Endothelial cell of umbilical vein (primary cell): Measurements from ENCODE around the gene LGALS7. TPM values are rescaled to one million over a fixed set of nuclear protein-coding genes. Genes with fewer than 3 reads are reported as not detected.

Experiments used
- BruUV-seq: library from RNA; stranded (reverse); fragments of 400-500 nt; replicated peaks from 2 replicates; lab custom pipeline; 2021; lab: Mats Ljungman, UMichigan
- CTCF ChIA-PET: fragments of 300-600, 350-600 bp; sonication (Branson Sonifier 250); formaldehyde crosslinking; loops from one replicate; lab custom pipeline; 2021; ENCODE audit warnings: antibody characterized with exemption, inconsistent platforms; lab: Charles Lee
- POLR2A ChIA-PET: fragments of 300-600, 350-600 bp; sonication (Branson Sonifier 250); formaldehyde crosslinking; loops from one replicate; lab custom pipeline; 2021; ENCODE audit warnings: antibody characterized with exemption, inconsistent platforms; lab: Charles Lee
- DNase-seq: peaks from one replicate; pipeline ENCODE4 v3.0.0-alpha.2; 2011; ENCODE audit warnings: low read depth, low spot score
- FAIRE-seq: peaks from 2 replicates; lab custom pipeline; 2011; peaks lifted over from hg19 to GRCh38; lab: Jason Lieb, UNC
- H2AFZ ChIP-seq: 2 replicates; pipeline ENCODE4 v1.6.0; 2012; ENCODE audit warnings: low read depth, low read length, control low read depth, inconsistent platforms
- H3K27ac ChIP-seq: 2 replicates; pipeline ENCODE4 v1.5.1; 2011; ENCODE audit warnings: low read depth, mild to moderate bottlenecking, control low read depth, low read length, moderate library complexity; ENCODE audit not compliant: insufficient read depth
- H3K27me3 ChIP-seq, 2 experiments: 2 replicates each; pipeline versions ENCODE4 v1.6.0 to v1.6.1; 2011; ENCODE audit warnings: low read length in 2 of 2, mixed read lengths in 1 of 2; ENCODE audit not compliant: control insufficient read depth in 2 of 2, insufficient read depth in 2 of 2
- H3K36me3 ChIP-seq, 2 experiments: 2 replicates in 1 of 2; 3 replicates in 1 of 2; pipeline ENCODE4 v1.5.1; 2011; ENCODE audit warnings: low read length in 2 of 2, mild to moderate bottlenecking in 1 of 2, moderate library complexity in 1 of 2; ENCODE audit not compliant: control insufficient read depth in 2 of 2, insufficient read depth in 2 of 2; ENCODE audit errors: extremely low read depth in 1 of 2
- H3K4me1 ChIP-seq: 3 replicates; pipeline ENCODE4 v1.5.1; 2011; ENCODE audit warnings: mild to moderate bottlenecking, low read length; ENCODE audit not compliant: control insufficient read depth, insufficient read depth; ENCODE audit errors: extremely low read depth
- H3K4me2 ChIP-seq: 2 replicates; pipeline ENCODE4 v1.6.1; 2011; ENCODE audit warnings: low read length, control low read depth, mixed read lengths; ENCODE audit not compliant: insufficient read depth
- H3K4me3 ChIP-seq, 3 experiments: fragments of 200-600 bp in 1 of 3; sonication (generic), shearing (Covaris generic) in 1 of 3; replicated peaks in 1 of 3; 2 replicates each; pipeline ENCODE4 v1.5.1; 2011 to 2016; ENCODE audit warnings: control low read depth in 3 of 3, low read length in 3 of 3, mild to moderate bottlenecking in 2 of 3, inconsistent platforms in 1 of 3, low read depth in 1 of 3, moderate library complexity in 1 of 3; ENCODE audit not compliant: insufficient read depth in 1 of 3
- H3K79me2 ChIP-seq: 2 replicates; pipeline ENCODE4 v1.6.0; 2012; ENCODE audit warnings: low read length, inconsistent platforms; ENCODE audit not compliant: control insufficient read depth, insufficient read depth
- H3K9ac ChIP-seq: replicated peaks from 2 replicates; pipeline ENCODE3; 2011; ENCODE audit warnings: low read length, control low read depth; ENCODE audit not compliant: insufficient read depth; ENCODE audit errors: extremely low read depth
- H3K9me1 ChIP-seq: replicated peaks from 3 replicates; pipeline ENCODE4 v1.6.0; 2011; ENCODE audit warnings: mild to moderate bottlenecking, low read length; ENCODE audit not compliant: control insufficient read depth, insufficient read depth; ENCODE audit errors: extremely low read depth
- H3K9me3 ChIP-seq: replicated peaks from 2 replicates; pipeline ENCODE4 v1.5.1; 2012; ENCODE audit warnings: low read length, inconsistent platforms; ENCODE audit not compliant: control insufficient read depth, insufficient read depth
- H4K20me1 ChIP-seq: replicated peaks from 2 replicates; pipeline ENCODE3; 2011; ENCODE audit warnings: mild to moderate bottlenecking, low read length; ENCODE audit not compliant: control insufficient read depth, insufficient read depth; ENCODE audit errors: extremely low read depth
- CTCF ChIP-seq, 2 donors: IDR thresholded peaks; 1 replicate in 1 of 2; 2 replicates in 1 of 2; pipeline ENCODE4 v1.5.1; 2011; ENCODE audit warnings: low read length in 2 of 2, mild to moderate bottlenecking in 2 of 2, moderate library complexity in 2 of 2, control low read depth in 1 of 2, inconsistent platforms in 1 of 2, low read depth in 1 of 2; ENCODE audit not compliant: insufficient read depth in 1 of 2; ENCODE audit errors: extremely low read depth in 1 of 2
- EZH2 ChIP-seq: IDR thresholded peaks from 2 replicates; pipeline ENCODE4 v1.6.1; 2012; ENCODE audit warnings: borderline replicate concordance, low read depth, mild to moderate bottlenecking, moderate library complexity, low read length, inconsistent platforms; ENCODE audit not compliant: severe bottlenecking
- FOS ChIP-seq: IDR thresholded peaks from 2 replicates; pipeline ENCODE4 v1.6.1; 2011; ENCODE audit warnings: mild to moderate bottlenecking, low read length, moderate library complexity, borderline replicate concordance; ENCODE audit not compliant: insufficient read depth
- GATA2 ChIP-seq: IDR thresholded peaks from 2 replicates; pipeline ENCODE4 v1.7.0; 2011; ENCODE audit warnings: low read depth, mild to moderate bottlenecking, moderate library complexity, mixed read lengths, low read length; ENCODE audit not compliant: insufficient read length, insufficient read depth
- JUN ChIP-seq: IDR thresholded peaks from 2 replicates; pipeline ENCODE4 v1.6.1; 2011; ENCODE audit warnings: borderline replicate concordance, low read depth; ENCODE audit not compliant: insufficient read length, insufficient read depth
- MAX ChIP-seq: IDR thresholded peaks from 2 replicates; pipeline ENCODE4 v1.6.1; 2011; ENCODE audit not compliant: insufficient read depth, insufficient read length
- MYC ChIP-seq: IDR thresholded peaks from one replicate; pipeline ENCODE4 v1.6.1; 2011; ENCODE audit warnings: mild to moderate bottlenecking, low read depth, low read length
- POLR2A ChIP-seq: IDR thresholded peaks from 2 replicates; pipeline ENCODE4 v1.6.1; 2012; ENCODE audit warnings: low read depth, mild to moderate bottlenecking, control low read depth, low read length
- POLR2AphosphoS5 ChIP-seq: IDR thresholded peaks from 2 replicates; pipeline ENCODE4 v1.6.1; 2012; ENCODE audit warnings: low read depth, mild to moderate bottlenecking, control low read depth, low read length, moderate library complexity; ENCODE audit not compliant: insufficient read depth
- dilution Hi-C: fragments of 300-500 bp; cut with MboI; formaldehyde crosslinking; loops from one replicate; pipeline ENCODE4 v1.15.0; 2019; ENCODE audit warnings: low sequenced_read_pairs; ENCODE audit not compliant: extremely low pct_ligation_motif_present
- intact Hi-C: fragments of 100-400 bp; cut with micrococcal nuclease; formaldehyde crosslinking; loops from one replicate; pipeline ENCODE4 v1.10.0; 2022
- polyA plus RNA-seq, 4 experiments: library from polyadenylated mRNA; depleted of rRNA in 3 of 4; stranded (reverse) in 3 of 4; unstranded in 1 of 4; fragments of >200 nt; gene quantifications; 2 replicates each; pipeline versions ENCODE4 v1.2.1 to v1.2.3, GENCODE V29; 2011 to 2012; ENCODE audit warnings: missing spikeins in 1 of 4
- total RNA-seq: library from RNA; stranded (reverse); gene quantifications from 2 replicates; pipeline ENCODE4 v1.2.3, GENCODE V29; 2021

LGALS7 gene
- total and polyA plus RNA-seq, 2 donors (not counting 3 experiments of a cell fraction or from before 2014, with no cell fraction given), result not detected

GRCh38 chr19:38739440-38740256 lies 33.7 kb downstream of the LGALS7 start:
- Histone ChIP-seq H3K79me2 (no peaks in the 10 kb centered on the region), H3K9me3 (no peaks in the 10 kb centered on the region), H3K4me2 (no peak overlapping the region), H3K36me3 (no peaks in the 10 kb centered on the region), H3K27ac (no peak overlapping the region), H3K9ac (no peak overlapping the region), H3K9me1 (no peaks in the 10 kb centered on the region), H4K20me1 (no peaks in the 10 kb centered on the region), H2AFZ (no peak overlapping the region), H3K4me3 (no peak overlapping the region), H3K4me1 (peaks cover 4% of the 10 kb centered on the region), H3K27me3 (no peaks in the 10 kb centered on the region)
- DNase-seq (peak; percentile 1), FAIRE-seq (no peak)
- ChIA-PET CTCF (no interaction called here), POLR2A (no interaction called here)
- intact Hi-C loops, result loop anchor here (5.0 kb wide), 1 partner anchor 93 kb away; the partner anchor contains the start of gene ECH1
- no peak for TF ChIP-seq CTCF (IDR thresholded peaks at IDR 0.05; ENCODE audit: extremely low read depth in 1 of 2, insufficient read depth in 1 of 2, low read depth in 1 of 2, low read length in 2 of 2)
- no peak for TF ChIP-seq EZH2
- no peak for TF ChIP-seq MYC
- TF ChIP-seq POLR2A, result no peak
- no peak for TF ChIP-seq MAX
- TF ChIP-seq FOS, result no peak
- TF ChIP-seq JUN, result no peak
- no peak for TF ChIP-seq POLR2AphosphoS5
- no peak for TF ChIP-seq GATA2
- BruUV-seq, result no TSS peak
- dilution Hi-C loops, result no loop called here
